HG02798 (cell line): Measurements from ENCODE around the gene EIF2B2.

ENCODE experiments used
- ATAC-seq: cut with Tn5 transposase; IDR thresholded peaks from one replicate; pipeline ENCODE4 v1.9.1; 2021; ENCODE audit warnings: mild to moderate bottlenecking; ENCODE audit not compliant: unreplicated experiment, poor library complexity

The EIF2B2 gene

GRCh38 chr14:75002392-75003249 lies at the start of gene EIF2B2:
TSS of gene EIF2B2 (plus strand) at chr14:75002921. CDS start at chr14:75002991, 70 bp downstream.
- peak; percentile 97 for ATAC-seq

- no peak for ATAC-seq
These were observed 49.0 kb upstream of the EIF2B2 start for GRCh38 chr14:74953686-74954085.

- no peak for ATAC-seq
These were observed 48.3 kb upstream of the EIF2B2 start for GRCh38 chr14:74954232-74954946.

- no peak for ATAC-seq
These were observed 47.8 kb upstream of the EIF2B2 start for GRCh38 chr14:74954947-74955228.

GRCh38 chr14:74955229-74956026 lies 47.3 kb upstream of the EIF2B2 start, which contains the start of gene PGF:
TSS of gene PGF (minus strand) at chr14:74955597. CDS start at chr14:74955242, 355 bp downstream.
- peak; percentile 48 for ATAC-seq

- ATAC-seq, result no peak
These were observed 46.8 kb upstream of the EIF2B2 start for GRCh38 chr14:74956027-74956279.

- no peak for ATAC-seq
These were observed 46.2 kb upstream of the EIF2B2 start for GRCh38 chr14:74956280-74957072.

- no peak for ATAC-seq
These were observed 43.0 kb upstream of the EIF2B2 start for GRCh38 chr14:74959596-74960180.

GRCh38 chr14:74960736-74961135 lies 42.0 kb upstream of the EIF2B2 start:
- ATAC-seq, result no peak

- no peak for ATAC-seq
These were observed 41.3 kb upstream of the EIF2B2 start for GRCh38 chr14:74961238-74961911.

GRCh38 chr14:74962046-74962445 lies 40.7 kb upstream of the EIF2B2 start:
- no peak for ATAC-seq

GRCh38 chr14:74962493-74962892 lies 40.2 kb upstream of the EIF2B2 start:
- ATAC-seq, result no peak

- no peak for ATAC-seq
These were observed 39.5 kb upstream of the EIF2B2 start for GRCh38 chr14:74963178-74963704.

- no peak for ATAC-seq
These were observed 38.9 kb upstream of the EIF2B2 start for GRCh38 chr14:74963705-74964271.

- ATAC-seq, result no peak
These were observed 37.8 kb upstream of the EIF2B2 start for GRCh38 chr14:74964787-74965485.

- ATAC-seq, result no peak
These were observed 37.1 kb upstream of the EIF2B2 start for GRCh38 chr14:74965486-74966153.

GRCh38 chr14:74968811-74969210 lies 33.9 kb upstream of the EIF2B2 start:
- no peak for ATAC-seq
